Superior temporal gyrus (tissue), 1 donor: ENCODE results near the gene CRAMP1.
"Not testable (repeated sequence)": the region's sequence is repeated elsewhere in the genome, so short reads cannot be mapped to it uniquely, and the experiment has no call there.

Source experiments
- DNase-seq: peaks from one replicate; pipeline ENCODE4 v3.0.0-alpha.2; 2016; ENCODE audit errors: extremely low spot score

Gene CRAMP1

DNA sequence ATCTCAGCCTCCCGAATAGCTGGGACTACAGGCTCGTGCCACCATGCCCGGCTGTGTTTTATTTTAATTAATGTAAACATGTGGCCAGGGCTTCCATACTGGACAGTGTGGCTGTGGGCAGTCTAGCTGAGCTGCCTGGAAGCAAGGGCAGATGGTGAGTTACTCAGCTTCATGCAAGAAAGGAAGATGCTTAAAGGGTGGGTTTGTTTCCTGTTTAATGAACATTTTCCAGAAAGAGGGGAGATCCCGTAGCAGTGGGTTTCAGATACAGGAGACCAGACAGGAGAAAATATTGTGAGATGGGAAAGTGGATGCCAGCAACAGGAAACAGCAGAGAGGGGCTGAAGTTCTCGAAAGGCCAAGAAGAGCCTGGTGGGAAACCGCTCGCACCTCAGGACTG is 101.2 kb downstream of the CRAMP1 start:
- peak; percentile 5 for DNase-seq

DNA sequence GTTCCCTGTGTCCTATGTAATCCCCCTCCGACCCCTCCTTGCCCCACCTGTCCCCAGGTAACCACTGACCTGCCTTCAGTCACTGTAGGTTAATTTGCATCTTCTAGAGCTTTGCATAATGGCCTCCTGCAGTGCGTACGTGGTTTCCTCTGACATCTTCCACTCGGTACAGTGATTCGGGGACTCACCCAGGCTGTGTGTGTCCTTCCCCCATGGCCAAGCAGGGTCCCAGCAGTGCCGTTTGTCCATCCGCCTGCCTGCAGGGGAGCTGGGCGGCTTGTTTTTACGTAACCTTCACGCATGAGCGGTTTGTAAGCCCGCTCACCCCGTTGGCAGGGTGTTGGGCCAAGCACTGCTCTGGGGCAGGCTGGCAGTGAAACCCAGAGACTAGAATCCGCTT is 101.8 kb downstream of the CRAMP1 start:
- DNase-seq = peak; percentile 8

DNA sequence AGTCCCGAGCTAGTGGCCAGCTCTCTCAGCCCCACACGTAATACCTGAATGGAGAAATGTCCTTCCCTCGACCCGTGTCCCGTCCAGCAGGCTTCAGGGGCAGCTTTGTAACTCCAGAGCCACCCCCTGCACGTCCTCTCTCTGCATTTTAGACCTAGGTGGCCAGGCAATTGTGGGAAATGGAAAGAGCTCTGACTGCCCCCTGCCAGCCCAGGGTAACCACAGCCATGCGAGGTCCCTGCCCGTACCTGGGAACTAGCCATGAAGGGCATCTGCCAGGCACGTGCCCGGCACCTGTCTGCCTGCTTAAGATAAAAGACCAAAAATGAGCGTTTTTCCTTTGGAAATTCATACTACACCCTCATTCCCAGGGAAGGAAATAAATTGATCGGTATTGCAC is 103.1 kb downstream of the CRAMP1 start:
- DNase-seq = peak; percentile 1

DNA sequence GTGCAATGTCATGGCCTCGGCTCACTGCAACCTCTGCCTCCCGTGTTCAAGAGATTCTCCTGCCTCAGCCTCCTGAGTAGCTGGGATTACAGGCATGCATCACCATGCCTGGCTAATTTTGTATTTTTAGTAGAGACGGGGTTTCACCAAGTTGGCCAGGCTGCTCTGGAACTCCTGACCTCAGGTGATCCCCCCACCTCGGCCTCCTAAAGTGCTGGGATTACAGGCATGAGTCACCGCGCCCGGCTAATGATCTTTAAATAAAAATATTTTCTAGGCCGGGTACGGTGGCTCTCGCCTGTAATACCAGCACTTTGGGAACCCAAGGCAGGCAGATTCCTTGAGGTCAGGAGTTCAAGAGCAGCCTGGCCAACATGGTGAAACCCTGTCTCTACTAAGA is 106.1 kb downstream of the CRAMP1 start:
- not testable (repeated sequence) for DNase-seq

DNA sequence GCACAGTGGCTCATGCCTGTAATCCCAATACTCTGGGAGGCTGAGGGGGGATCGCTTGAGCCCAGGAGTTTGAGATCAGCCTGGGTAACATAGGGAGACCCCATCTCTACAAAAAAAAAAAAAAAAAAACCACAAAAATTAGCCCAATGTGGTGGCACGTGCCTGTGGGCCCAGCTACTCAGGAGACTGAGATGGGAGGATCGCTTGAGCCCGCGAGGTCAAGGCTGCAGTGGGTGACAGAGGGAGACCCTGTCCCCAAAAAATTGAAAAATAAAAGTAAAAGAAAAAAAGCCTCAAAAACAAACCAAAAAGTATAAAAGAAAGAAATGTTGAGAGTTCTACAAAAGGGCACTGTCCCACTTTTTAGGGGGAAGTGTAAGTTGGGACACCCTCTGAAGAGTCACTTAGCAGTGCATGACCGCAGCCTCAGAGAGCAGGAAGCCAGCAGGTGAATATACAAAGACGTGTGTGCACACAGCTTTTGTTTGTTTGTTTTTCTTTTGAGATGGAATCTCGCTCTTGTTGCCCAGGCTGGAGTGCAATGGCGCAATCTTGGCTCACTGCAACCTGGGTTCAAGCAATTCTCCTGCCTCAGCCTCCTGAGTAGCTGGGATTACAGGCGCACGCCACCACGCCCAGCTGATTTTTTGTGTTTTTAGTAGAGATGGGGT is 107.5 kb downstream of the CRAMP1 start:
- DNase-seq = peak; percentile 6

DNA sequence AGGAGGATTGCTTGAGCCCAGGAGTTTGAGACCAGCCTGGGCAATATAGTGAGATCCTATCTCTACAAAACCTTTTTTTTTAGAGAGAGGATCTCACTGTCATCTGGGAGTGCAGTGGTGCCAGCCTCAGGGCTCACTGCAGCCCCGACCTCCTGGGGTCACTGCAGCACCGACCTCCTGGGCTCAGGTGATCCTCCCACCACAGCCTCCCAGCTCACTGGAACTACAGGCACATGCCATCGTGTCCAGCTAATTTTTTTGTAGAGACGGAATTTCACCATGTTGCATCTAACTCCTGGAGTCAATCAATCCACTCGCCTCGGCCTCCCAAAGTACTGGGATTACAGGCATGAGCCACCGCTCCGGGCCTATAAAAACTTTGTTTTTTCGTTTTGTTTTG is 109.2 kb downstream of the CRAMP1 start:
- peak; percentile 5 for DNase-seq

DNA sequence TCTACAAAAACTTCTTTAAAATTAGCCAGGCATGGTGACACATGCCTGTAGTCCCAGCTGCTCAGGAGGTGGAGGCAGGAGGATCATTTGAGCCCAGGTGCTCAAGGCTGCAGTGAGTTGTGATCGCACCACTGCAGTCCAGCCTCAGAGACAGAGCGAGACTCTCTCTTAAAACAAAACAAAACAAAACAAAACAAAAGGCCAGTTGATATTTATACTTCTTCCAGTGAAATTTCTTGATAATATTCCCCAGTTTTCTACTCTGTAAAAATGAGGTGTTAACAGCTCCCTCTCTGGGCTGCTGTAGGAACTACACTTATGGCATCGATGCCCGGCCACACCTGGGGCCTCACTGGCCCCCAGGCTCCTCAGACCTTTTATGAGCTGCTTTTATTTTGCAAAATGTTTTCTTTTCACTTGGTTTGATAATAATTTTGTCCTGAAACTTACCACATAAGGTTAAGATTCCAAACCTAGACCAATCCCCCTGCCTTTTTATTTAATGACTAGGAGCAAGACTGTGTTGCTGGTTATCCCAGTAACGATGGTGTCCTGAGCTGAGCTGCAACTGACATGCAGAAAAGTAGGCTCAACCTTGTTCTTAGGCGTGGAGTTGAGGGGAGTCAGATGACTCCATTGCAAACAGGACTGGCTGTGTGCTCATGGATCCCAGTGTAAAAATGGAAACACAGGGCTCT is 111.4 kb downstream of the CRAMP1 start:
- peak; percentile 86 for DNase-seq

DNA sequence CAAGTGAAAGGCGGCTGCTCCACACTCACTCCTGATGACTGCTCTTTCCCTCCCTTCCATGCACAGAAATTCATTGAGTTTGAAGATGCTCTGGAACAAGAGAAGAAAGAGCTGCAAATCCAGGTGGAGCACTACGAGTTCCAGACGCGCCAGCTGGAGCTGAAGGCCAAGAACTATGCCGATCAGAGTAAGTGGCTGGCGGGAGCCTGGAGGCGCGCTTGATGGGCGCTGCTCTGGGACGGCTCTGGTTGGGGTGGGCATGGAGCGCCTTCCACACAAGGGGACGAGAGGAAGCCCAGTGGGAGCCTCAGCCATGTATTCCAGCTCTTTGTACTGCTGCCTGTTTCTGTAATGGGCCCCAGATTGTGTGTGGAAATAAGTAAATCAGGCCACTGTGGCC is 112.3 kb downstream of the CRAMP1 start:
- DNase-seq = no peak

DNA sequence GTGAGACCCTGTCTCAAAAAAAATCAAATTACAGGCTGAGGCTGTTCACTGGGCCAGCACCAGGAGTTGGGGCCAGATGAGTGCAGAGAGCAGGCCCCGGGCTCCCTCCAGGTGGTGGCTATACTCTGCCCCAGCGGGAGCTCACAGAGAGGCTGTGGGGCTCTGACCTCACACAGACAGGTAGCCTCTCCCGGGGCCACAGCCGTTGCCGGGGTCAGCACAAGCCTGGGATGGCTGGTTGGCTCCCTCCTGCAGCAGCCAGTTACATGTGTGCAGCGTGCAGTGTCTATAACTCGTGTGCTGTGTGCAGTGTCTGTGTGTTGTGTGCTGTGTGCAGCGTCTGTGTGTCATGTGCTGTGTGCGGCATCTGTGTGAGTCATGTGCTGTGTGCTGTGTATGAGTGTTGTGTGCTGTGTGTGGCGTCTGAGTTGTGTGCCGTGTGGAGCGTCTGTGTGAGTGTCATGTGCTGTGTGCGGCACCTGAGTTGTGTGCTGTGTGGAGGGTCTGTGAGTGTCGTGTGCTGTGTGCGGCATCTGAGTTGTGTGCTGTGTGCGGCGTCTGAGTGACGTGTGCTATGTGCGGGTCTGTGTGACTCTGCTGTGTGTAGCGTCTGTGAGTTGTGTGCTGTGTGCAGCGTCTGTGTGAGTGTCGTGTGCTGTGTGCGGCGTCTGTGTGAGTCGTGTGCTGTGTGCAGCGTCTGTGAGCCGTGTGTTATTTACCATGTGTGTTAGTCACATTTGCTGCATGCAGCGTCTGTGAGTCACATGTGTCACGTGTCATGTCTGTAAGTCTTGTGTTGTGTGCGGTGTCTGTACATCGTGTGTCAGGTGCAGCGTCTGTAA is 114.7 kb downstream of the CRAMP1 start:
- DNase-seq = no peak
